SHP77 treated with DMSO at 0.1 percent for 48 hours (cell line): ENCODE results near the gene PPDPF.
"Not testable (repeated sequence)": the region's sequence is repeated elsewhere in the genome, so short reads cannot be mapped to it uniquely, and the experiment has no call there.

Experiments
- DNase-seq: peaks from one replicate; lab custom pipeline; 2025; lab: John Stamatoyannopoulos, UW

The PPDPF gene

DNA sequence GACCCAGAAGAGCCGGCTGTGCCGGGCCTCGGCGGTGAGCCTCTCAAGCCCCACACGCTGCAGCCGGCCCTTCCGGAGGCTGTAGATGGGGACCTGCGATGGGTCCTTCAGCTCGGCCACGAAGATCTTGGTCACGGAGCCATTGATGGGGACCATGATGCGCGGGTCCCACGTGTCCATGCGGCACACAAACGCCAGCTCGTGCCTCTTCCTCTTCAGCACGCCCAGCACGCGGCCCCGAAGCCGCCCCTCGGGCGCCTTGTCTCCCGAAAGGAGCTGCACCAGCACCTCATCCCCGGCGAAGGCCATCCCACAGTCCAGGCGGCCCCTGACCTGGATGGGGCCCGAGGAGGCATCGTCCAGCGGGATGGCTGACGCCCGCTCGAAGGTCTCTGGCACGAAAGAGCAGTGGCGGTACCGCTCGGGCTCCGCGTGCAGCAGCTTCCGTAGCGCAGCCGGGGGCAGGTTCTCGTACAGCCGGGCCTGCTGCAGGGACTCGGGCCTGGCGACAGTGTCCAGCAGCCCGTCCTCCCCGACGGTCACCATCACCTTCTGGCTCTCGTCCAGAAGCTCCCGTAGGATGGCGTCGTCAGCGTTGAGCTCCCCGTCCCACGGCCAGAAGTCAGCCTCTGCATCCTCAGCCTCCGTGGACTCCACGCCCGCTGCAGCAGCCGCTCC, 44.6 kb downstream of the PPDPF start:
- no peak for DNase-seq

DNA sequence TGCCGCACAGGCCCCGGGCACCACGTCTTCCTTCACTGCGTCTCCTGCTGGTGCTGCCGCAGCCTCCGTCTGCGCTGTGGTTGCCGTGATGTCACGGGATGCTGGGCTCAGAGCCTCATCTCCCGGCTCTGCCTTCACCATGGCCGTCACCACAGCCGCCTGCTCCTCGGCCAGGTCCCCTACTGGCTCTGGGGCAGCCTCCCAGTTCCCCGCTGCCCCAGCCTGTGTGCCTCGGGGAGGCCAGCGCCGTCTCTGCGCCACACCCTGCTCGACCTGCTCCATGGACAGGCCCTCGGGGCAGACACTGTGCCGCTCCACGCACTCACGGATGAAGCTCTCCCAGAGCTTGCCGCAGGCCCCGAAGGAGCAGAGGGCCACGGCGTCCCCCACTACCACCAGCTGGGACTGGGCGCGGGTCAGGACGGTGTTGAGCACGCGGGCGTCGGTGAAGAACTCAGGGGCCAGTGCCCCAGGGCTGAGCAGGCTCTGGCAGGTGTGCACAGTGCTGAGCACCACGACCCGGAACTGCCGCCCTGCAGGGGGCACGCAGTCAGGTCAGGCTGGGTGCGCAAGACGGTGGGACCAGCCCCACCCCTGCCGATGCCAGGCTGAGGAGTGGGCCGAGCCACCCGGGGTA, 45.3 kb downstream of the PPDPF start:
- no peak for DNase-seq

DNA sequence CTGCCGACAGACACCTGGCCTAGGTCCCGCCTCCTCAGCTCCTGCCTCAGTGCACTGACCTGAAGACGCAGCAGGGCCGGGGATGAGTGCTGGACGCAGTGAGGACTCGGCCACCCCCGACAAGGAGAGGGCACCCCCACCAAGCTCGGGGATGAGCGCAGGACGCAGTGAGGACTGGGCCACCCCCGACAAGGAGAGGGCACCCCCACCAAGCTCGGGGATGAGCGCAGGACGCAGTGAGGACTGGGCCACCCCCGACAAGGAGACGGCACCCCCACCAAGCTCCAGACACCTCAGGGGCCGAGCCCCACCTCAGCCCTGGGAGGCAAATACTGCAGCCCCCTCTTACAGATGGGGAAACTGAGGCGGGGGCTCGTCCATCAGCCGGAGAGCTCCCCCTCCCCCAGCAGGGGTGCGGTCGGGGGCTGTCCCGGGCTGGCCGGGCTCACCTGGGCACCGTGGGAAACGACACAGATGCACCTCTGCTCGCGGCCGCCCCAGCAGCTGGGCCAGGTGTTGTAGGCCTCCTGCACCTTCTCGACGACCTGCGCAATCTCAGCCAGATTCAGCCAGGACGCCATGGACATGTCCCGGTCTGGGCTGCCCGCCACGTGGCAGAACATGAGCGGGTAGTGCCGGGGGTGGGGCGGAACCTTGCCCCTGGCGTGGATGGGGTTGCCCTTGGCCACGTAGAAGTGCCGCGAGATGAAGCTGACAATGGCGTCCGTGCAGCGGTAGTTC, 46.0 kb downstream of the PPDPF start:
- DNase-seq: no peak

DNA sequence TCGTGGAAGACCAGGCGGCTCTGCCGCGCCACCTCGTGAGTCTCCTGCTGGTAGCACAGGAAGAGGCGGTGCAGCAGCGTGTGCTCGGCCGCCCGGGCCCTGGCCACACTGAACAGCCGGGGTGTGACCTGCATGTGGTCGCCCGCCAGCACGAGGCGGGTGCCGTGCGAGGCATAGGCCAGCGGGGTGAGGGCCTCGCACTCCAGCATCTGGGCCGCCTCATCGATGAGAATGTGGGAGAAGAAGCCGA, 46.5 kb downstream of the PPDPF start:
- DNase-seq: no peak

DNA sequence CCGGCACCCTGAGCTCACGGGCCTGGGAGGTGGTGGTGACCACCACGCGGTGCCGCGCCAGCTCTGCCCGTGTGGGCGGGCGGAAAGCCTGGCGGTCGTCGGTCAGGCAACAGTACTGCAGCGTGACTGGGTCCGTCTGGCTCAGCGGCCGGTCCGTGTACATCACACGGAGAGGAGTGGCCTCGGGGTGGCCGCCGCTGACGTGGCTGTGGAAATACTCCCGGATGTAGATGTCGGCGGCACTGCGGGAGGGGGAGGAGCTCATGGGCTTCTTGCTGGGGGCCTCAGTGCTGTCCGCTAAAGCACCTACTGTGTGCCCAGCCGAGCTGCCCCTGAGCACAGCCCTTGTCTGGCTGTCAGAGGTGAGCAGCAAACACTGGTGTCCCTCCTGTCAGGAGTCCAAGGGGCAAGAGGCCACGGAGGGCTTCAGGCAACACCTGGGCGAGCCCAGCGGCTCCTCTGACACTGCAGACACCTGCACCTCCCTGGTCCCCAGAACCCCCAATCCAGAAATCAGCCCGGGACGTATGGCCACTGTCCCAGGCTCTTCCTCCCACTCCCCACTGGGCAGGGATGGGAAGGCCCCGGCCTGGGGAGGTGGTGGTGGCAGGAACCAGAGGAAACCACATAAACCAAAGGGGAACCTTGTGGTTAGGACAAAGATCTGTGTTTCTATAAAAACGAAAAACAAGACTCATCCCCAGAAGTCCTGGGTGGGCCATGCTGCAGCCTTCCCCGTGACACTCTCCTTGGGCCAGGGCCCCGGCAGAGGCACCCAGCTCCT, 47.0 kb downstream of the PPDPF start:
- no peak for DNase-seq

DNA sequence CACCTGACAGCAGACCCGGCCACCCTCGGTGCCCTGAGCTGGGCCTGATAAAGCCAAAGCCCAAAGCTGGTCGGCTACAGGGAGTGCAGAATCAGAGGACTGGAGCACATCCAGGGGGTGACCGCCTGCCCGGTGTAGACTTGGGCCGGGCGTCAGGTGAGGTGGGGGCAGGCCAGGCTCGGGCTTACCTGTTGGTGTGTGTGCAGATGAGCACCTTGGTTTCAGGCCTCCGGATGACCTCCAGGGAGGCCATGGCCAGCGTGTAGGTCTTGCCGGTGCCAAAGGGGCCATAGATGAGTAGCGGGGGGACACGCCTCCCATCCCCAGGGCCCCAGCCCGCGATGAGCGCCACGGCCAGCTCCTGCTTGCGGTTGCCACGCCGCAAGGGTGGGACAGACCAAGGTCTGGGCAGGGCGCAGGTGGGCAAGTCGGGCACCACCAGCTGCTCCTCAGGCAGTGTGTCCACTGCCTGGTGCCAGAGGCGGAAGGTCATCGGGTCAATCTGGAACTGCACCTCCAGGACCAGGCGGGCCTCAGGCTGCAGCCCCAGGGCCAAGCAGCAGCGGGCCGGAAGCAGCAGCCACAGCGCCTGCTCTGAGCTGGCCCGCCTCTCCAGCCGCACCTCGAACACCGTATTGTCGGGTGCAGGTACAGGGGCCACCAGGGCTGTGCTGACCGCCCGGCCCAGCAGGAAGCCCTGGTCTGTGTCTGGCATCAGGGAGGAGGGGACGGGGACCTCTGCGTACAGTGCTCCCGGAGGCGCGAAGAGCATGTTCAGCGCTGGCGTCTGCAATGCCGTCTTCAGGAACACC, 47.8 kb downstream of the PPDPF start:
- no peak for DNase-seq

DNA sequence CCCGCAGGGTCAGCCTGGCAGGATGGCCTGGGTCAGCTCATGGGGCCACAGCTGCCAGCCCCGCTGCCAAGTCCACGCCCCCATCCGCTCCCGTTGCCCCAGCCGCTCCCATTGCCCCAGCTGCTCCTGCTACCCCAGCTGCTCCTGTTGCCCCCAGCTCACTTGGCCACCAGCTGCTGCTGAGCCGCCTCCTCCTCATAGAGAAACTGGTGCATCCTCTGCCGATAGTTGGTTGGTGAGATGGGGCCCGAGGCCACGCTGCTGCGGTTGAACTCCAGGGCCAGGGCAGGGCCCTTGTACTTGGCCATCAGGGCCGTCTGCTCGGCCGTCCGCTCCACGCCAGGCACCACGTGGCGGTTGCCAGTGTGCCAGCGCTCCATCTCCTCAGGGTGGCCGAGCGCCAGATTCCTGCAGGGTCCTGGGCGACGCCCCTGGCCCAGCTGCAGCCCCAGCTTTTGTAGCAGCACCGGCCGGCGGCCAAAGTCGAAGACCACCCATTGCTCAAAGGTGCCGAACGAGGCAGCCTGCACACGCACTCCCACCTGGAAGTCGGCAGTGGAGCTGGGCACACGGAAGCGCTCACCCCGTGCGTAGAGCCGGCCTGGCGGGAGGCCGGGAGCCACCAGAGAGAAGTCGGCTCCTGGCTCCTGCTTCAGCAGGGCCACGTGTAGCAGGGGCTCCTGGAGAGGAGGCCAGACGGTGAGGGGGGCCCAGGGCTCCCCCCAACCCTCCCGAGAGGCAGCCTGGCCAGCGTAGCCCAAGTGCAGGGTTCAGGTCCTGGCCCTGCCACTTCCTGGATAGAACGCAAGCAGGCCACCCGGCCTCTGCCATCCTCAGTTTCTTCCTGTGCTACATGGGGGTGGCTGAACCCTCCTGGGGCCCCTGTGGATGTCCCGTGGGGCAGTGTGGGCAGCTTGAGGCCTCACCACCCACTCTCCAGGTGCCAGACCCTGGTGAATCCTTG, 48.7 kb downstream of the PPDPF start:
- peak; percentile 76 for DNase-seq

DNA sequence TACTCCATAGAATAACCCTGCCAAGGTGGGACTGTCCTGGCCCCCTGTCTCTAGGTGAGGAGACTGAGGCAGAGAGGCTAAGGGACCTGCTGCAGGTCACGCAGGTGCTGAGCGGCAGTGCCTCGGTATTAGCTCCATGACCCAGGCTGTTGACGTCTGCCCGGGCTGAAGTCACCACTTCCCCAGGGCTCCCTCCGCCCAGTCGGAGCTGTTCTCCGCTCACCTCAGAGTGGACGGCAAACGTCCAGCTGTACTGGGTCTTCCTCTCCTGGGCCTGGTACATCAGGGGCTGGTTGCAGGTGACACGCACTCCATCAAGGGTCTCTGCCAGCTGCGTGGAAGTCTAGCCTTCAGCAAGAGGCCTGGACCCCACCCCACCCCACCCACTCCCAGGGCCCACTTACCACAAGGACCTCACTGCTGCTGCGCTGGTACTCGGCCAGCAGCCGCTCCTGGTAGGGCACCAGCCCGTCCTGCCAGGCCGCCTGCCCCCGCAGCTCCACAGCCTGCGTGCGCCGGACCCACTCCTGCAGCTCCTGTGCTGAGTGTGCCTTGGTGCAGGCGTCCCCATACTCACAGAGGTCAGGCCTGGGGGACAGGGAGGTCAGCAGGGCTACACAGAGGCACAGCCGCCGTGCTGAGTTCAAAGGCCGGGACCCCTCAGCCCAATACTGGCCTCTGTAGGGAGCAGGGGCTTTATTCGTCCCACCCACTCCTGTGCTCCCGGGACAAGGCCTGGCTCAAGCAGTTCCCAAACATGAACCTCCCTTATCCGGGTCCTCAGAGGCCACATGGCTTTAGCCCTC, 49.9 kb downstream of the PPDPF start:
- DNase-seq: no peak

DNA sequence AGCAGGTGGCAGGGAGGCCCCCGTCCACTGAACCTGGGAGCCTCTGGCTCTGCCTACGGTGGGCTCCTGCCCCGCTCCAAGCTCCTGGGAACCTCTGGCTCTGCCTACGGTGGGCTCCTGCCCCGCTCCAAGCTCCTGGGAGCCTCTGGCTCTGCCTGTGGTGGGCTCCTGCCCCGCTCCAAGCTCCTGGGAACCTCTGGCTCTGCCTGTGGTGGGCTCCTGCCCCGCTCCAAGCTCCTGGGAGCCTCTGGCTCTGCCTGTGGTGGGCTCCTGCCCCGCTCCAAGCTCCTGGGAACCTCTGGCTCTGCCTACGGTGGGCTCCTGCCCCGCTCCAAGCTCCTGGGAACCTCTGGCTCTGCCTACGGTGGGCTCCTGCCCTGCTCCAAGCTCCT, 50.5 kb downstream of the PPDPF start:
- not testable (repeated sequence) for DNase-seq
